Middle frontal gyrus (tissue), 1 donor: ENCODE measurements around the gene ALDH8A1.

Source experiments
- DNase-seq: peaks from one replicate; pipeline ENCODE4 v3.0.0-alpha.2; 2015; ENCODE audit warnings: low spot score; ENCODE audit errors: extremely low spot score

ALDH8A1 gene

GRCh38 chr6:134951494-134952263, 1.8 kb upstream of the ALDH8A1 start:
- no peak for DNase-seq

GRCh38 chr6:134950482-134950881, 581 bp upstream of the ALDH8A1 start:
- DNase-seq: no peak

- DNase-seq: no peak
Measured at GRCh38 chr6:134948691-134949090, 1.2 kb downstream of the ALDH8A1 start.

GRCh38 chr6:134948142-134948541, 1.8 kb downstream of the ALDH8A1 start:
- no peak for DNase-seq

GRCh38 chr6:134945045-134945444, 4.9 kb downstream of the ALDH8A1 start:
- no peak for DNase-seq

GRCh38 chr6:134943522-134944111, 6.3 kb downstream of the ALDH8A1 start:
- DNase-seq: no peak

- DNase-seq: no peak
Measured at GRCh38 chr6:134938896-134939295, 11.0 kb downstream of the ALDH8A1 start.

- DNase-seq: no peak
Measured at GRCh38 chr6:134937426-134937825, 12.5 kb downstream of the ALDH8A1 start.

- no peak for DNase-seq
Measured at GRCh38 chr6:134936931-134937330, 13.0 kb downstream of the ALDH8A1 start.

- no peak for DNase-seq
Measured at GRCh38 chr6:134936476-134936875, 13.4 kb downstream of the ALDH8A1 start.

GRCh38 chr6:134934793-134935485, 15.0 kb downstream of the ALDH8A1 start:
- DNase-seq: no peak

- no peak for DNase-seq
Measured at GRCh38 chr6:134932535-134933470, 17.1 kb downstream of the ALDH8A1 start.

- DNase-seq: no peak
Measured at GRCh38 chr6:134932098-134932497, 17.8 kb downstream of the ALDH8A1 start.

GRCh38 chr6:134930463-134930862, 19.4 kb downstream of the ALDH8A1 start:
- DNase-seq: no peak

- DNase-seq: no peak
Measured at GRCh38 chr6:134928151-134928900, 21.6 kb downstream of the ALDH8A1 start.

GRCh38 chr6:134925800-134926199, 24.1 kb downstream of the ALDH8A1 start:
- DNase-seq: no peak

GRCh38 chr6:134921721-134922261, 28.1 kb downstream of the ALDH8A1 start:
- no peak for DNase-seq

GRCh38 chr6:134921276-134921675, 28.6 kb downstream of the ALDH8A1 start:
- no peak for DNase-seq

GRCh38 chr6:134920422-134920821, 29.5 kb downstream of the ALDH8A1 start:
- DNase-seq: no peak

GRCh38 chr6:134918418-134918961, 31.4 kb downstream of the ALDH8A1 start:
- no peak for DNase-seq
